Measurements from ENCODE around the gene AURKA.

GRCh38 chr20:56409956-56410355, 17.9 kb upstream of the AURKA start:
- TF ChIP-seq MAX (IDR thresholded peaks at IDR 0.05) (no peak), GABPA (IDR thresholded peaks at IDR 0.05 in 1 of 2, conservative IDR thresholded peaks at IDR 0.05 in 1 of 2) (no peak), SP1 (IDR thresholded peaks at IDR 0.05) (no peak), TAF1 (conservative IDR thresholded peaks at IDR 0.05) (no peak), RAD21 (IDR thresholded peaks at IDR 0.05) (no peak), HNF4A (conservative IDR thresholded peaks at IDR 0.05) (no peak), REST (IDR thresholded peaks at IDR 0.05) (no peak), ZBTB33 (IDR thresholded peaks at IDR 0.05) (no peak), EGR1 (IDR thresholded peaks at IDR 0.05; ENCODE audit: low read depth in 2 of 2) (no peak), YY1 (IDR thresholded peaks at IDR 0.05) (no peak), RXRA (IDR thresholded peaks at IDR 0.05) (no peak)
- TF ChIP-seq, protein P1, sequence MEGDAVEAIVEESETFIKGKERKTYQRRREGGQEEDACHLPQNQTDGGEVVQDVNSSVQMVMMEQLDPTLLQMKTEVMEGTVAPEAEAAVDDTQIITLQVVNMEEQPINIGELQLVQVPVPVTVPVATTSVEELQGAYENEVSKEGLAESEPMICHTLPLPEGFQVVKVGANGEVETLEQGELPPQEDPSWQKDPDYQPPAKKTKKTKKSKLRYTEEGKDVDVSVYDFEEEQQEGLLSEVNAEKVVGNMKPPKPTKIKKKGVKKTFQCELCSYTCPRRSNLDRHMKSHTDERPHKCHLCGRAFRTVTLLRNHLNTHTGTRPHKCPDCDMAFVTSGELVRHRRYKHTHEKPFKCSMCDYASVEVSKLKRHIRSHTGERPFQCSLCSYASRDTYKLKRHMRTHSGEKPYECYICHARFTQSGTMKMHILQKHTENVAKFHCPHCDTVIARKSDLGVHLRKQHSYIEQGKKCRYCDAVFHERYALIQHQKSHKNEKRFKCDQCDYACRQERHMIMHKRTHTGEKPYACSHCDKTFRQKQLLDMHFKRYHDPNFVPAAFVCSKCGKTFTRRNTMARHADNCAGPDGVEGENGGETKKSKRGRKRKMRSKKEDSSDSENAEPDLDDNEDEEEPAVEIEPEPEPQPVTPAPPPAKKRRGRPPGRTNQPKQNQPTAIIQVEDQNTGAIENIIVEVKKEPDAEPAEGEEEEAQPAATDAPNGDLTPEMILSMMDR (IDR thresholded peaks at IDR 0.05; ENCODE audit: low read depth, low read length, missing input control): no peak
- TF ChIP-seq, protein P2, sequence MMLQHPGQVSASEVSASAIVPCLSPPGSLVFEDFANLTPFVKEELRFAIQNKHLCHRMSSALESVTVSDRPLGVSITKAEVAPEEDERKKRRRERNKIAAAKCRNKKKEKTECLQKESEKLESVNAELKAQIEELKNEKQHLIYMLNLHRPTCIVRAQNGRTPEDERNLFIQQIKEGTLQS (IDR thresholded peaks at IDR 0.05): no peak

Data from liver (tissue), 3 donors.